ENCODE data around the gene PODNL1.
"Not testable (repeated sequence)": the region's sequence is repeated elsewhere in the genome, so short reads cannot be mapped to it uniquely, and the experiment has no call there.

Gene PODNL1, protein sequence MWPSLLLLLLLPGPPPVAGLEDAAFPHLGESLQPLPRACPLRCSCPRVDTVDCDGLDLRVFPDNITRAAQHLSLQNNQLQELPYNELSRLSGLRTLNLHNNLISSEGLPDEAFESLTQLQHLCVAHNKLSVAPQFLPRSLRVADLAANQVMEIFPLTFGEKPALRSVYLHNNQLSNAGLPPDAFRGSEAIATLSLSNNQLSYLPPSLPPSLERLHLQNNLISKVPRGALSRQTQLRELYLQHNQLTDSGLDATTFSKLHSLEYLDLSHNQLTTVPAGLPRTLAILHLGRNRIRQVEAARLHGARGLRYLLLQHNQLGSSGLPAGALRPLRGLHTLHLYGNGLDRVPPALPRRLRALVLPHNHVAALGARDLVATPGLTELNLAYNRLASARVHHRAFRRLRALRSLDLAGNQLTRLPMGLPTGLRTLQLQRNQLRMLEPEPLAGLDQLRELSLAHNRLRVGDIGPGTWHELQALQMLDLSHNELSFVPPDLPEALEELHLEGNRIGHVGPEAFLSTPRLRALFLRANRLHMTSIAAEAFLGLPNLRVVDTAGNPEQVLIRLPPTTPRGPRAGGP

DNA sequence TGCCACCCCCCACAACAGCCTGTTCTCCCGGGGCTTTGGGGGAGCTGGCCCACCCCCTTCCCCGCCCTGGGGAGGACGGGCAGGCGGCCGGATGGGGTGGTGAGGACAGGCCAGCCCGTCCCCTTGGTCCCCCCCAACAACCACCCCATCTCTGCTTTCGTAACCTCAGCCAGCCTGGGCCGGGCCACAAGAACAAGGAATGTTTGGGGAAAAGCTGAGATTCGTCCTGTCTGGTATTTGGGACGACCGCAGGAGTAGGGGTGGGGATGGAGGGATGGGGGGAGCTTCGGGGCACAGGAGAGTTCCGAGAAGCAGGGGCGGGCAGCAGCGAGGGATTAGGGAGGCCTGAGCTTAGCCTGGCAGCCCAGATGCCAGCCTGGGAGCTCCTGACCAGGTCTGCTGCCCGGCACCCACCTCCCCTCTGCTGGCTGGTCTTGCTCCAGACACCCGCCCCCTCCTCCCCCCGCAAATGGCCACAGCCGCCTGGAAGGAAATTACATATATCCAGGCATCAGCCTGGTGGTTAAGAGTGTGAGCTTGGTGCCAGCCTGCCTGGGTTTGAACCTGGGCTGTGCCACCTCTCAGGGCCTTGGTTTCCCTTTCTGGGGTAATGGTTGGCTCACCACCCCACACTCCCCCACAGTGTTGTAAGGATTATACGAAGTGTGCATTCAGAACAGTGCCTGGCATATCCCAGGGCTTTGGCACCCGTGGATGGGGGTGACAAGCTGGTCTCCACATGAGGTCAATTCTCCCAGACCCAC, at the start of gene PODNL1:
Gene PODNL1, minus strand, starts transcription at position 117 of the 764 bp plus-strand sequence. CDS start 236 bp downstream, outside the sequence.
- no peak for DNase-seq

DNA sequence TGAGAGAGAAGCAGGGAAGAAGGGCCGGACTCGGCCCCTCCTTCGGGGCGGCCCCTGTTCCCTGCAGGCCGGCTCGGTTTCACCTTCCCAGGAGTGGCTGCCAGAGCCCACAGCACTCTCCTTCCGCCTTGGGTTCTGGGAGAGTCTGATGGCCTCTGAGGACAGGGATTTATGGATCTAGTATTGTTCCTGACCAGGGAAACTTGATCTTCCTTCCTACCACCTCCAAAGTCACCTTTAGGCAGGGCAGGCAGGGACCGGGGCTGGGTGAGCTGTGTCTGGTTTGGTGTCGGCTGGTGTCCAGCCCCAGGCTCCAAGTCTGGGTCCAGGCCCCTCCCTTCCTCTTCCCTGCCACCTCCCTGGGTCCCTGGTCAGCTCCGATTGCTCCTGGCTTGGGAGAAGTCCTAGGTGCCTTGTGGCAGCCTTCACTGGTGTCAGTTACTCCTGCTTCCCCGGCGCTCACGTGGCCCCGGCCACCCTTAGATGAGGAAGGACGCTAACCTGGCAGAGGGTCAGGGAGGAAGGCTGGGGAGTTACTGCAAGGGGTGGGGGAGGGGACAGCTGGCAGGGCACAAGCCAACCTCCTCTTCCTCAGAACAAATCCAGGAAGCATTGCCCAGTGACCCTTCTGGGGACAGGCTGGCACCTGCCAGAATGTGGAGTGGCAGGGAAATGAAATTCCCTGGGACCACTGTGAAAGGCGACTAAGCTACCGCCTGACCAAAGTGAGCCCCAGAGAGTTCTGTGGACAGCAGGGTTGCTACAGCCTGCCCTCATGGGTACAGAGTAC, 49.1 kb upstream of the PODNL1 start:
- DNase-seq, result no peak

DNA sequence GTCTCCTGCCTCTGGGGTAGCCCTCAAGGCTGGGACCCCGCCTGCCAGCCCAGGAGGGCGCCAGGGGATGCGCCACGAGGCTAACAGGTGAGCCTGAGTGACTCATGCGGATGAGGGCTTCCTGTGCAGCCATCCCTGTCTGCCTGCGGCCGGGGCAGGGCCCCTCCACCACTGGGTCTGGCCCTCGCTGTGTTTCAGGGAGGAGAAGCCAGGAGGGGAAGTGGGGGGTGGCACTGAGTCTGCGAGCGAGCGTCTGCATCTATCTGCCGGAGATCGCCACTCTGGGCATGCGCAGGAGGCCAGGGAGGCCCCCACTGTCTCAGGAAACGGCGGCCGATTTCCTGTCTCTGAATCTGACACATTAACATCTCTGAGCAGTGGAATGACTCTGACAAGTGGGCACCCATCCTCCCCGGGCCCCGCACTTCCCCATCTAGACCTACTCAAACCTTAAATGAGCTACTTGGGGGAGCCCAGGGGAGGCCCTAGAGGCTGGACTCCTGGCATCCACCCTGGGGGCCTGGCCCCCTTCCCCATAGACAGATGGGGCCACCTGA, 48.2 kb upstream of the PODNL1 start:
- peak; percentile 99 for DNase-seq

DNA sequence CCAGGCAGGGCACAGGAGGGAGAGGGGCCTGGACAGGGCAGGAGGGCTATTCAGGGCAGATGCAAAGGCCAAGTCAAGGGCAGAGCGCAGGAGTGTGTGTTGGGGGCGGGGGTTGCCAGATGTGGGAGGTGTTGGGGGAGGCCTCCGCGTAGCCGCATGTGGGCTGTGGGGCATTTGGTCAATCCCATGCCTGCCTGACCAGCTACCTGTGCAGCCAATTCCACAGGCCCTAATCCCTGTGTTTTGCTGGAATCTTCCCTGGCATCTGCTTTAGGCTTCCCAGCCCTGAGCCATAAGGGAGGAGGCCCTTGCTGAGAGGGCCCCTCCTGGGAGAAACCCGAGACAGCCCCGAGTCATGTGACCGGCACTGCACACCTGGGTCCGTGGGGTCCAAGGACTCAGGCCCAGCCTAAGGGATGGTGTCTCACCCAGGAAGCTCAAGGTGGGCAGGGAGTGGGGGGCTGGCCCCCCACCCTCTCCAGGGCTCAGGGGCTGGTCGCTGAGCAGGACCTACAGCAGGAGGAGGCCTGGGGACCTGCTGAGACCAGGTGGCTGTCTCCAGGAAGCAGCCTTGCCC, 47.6 kb upstream of the PODNL1 start:
- DNase-seq, result no peak

DNA sequence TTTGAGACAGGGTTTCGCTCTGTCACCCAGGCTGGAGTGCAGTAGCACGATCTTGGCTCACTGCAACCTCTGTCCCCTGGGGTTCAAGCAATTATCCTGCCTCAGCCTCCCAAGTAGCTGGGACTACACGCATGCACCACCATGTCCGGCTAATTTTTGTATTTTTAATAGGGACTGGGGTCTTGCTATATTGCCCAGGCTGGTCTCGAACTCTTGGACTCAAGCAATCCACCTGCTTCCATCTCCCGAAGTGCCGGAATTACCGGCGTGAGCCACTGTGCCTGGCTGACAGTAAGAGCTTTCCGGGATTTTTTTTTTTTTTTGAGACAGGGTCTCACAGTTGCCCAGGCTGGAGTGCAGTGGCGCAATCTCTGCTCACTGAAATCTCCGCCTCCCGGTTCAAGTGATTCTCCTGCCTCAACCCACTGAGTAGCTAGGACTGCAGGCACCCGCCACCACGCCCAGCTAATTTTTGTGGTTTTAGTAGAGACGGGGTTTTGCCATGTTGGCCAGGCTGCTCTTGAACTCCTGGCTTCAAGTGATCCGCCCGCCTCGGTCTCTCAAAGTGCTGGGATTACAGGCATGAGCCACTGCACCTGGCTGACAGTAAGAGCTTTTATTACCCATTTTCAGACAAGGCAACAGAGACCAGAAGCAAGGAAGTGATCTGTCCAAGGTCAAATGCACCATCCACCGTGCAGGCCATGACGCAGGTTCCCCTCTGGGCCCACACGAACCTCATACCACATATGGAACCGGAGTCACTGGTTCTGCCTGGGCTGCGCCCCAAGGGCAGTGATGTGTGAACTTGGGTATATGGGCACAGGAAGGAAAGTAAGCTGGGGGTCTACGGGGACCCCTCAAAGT, 46.9 kb upstream of the PODNL1 start:
- DNase-seq, result peak; percentile 50

DNA sequence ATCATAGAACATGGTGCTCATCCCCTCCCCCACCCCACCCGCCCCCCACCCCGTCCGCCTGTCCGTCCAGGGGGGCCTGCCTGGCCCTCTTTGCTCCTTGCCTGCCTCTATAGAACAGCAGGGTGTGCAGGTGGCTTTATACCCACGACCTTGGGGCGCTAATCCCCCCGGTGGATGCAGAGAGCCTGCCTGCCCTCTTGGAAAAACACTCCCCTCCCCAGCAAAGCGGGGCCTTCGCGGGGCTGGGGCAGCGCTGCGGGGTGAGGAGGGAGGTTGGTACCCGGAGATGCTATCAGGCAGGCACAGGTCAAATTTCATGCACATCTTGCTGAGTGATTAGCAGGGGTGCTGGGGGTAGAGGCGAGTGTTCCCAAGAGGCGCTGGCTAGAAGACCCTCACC, 46.0 kb upstream of the PODNL1 start:
- no peak for DNase-seq

DNA sequence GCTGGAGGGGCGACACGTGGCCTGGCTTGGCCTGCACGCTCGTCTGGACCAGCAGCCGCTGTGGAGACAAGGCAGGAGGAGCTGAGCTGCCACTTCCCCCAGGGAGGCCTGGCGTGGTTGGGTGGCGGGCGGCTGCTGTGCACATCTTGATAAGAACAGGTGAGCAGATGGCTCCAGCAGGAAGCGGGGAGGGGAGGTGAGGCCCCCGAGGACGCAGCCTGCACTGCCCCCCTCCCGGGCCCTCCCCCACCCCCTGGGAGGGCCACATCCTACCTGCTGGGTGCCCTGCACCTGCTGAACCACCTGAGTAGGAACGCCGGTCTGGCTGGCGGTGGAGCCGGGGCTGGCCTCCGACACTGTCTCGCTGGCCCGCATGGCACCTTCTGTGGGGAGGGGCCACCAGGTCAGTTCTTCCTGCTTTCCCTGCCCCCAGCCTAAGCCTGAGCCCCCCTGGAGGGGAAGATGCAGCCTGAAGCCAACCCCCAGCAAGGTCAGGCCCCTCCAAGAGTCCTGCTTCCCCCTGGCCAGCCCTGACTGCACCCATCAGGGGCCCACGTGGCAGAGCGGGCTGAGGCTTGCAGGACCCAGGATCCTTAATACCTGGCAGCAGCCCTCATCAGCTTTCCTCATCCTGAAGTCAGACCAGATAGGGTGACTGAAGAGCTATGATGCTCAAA, 45.1 kb upstream of the PODNL1 start:
- DNase-seq, result peak; percentile 53

DNA sequence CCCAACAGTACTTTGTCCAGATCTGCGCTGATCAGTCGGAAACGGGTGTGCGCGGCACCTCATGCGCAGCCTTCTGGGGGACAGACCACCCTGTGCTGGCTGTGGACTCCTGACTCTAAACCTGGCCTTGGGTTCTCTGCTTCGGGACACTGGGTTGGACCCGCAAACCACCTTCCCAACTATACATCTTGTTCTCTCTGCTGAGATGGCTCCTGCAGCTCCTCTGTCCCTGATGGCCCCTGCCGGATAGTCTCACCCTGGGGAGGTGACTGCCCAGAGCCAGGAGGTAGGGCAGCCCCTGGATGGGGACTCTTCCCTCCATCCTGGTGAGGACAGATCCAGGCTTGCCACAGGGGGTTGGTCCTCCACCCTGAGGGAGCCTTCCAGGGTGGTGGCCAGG, 44.6 kb upstream of the PODNL1 start:
- DNase-seq, result no peak

DNA sequence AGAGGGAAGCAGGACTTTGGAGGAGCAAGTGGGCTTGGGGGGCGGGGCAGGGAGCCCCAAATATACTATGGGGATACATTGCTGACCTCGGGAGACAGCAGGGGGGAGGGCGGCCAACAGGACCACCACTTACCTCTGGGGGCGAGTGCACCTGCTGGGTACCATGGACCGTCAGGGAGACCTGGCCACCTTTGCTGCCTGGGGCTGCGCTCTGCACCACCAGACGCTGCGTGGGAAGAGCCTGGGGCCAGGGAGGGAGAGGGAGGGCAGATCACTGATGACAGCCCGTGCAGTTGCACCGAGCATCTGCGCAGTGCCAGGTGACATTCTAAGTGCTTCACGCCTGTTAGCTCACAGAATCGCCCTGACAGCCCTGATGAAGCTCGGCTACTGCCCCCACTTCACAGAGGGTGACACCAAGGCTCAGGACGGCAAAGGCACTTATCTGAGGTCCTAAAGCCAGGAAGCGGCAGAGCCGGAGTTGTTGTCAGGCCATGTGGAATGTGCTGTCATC, 43.8 kb upstream of the PODNL1 start:
- no peak for DNase-seq

DNA sequence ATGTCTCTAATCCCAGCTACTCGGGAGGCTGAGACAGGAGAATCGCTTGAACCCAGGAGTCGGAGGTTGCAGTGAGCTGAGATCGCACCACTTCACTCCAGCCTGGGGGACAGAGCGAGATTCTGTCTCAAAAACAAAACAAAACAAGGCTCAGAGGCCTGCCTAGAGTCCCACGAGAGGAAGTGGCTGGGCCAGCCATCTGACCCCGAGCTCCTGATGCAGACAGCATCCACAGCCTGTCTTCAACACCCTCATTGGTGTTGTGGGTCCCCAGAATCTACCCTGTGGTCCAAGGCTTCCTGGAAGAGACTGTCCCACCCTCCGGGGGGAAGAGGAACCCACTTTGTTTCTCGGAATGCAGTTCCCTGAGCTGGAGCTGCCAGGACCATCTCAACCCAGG, 43.2 kb upstream of the PODNL1 start:
- DNase-seq, result no peak

DNA sequence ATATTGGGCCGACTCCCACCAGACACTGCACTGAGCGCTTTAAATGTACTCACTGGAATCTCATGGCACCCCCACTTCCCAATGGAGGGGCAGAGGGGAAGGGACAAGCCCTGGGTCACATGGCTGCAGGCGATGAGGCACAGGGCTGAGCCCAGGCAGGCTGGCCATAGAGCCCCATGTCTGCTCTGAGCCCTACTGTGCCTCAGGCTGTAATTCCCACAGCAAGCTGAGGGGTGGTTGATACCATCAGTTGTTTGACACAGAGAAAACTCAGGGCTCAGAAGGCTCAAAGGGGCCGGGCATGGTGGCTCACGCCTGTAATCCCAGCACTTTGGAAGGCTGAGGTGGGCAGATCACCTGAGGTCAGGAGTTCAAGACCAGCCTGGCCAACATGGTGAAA, 42.8 kb upstream of the PODNL1 start:
- no peak for DNase-seq

DNA sequence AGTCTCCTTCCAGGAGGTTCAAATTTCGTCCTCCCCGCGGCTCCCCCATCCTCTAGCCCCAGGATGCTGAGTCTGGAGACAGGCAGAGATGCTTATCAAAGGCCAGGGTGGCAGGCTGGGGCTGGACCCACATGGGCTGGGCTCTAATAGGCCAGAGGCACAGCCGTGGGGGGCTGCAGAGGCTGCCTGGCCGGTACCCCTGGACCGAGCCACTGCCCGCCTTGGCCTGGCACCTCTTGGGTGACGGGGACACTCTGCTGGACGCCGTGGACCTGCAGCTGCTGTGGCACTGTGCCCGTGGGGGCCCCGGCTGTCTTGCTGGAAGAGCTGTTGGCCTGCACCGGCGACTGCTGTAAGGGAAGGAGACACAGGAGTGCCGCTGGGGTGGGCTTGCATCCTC, 42.1 kb upstream of the PODNL1 start:
- DNase-seq, result no peak

DNA sequence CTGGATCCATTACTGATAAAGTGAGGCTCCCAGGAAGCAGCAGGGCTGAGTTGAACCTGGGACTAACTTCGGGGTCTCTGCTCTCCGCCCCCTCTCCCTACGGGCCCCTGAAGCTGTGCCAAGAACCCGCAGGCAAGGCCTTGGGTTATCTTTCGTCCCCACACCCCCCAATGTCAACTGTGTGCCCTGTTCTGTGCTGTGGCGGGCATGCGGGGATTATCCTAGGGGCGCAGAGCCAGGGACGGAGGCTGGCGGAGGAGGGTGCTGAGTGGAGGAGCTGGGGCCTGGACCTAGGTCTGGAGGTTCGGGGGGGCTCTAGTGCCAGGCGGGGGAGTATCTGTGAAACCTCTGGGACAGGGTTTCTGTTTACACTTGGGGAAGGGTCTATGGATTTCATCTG, 41.5 kb upstream of the PODNL1 start:
- no peak for DNase-seq

DNA sequence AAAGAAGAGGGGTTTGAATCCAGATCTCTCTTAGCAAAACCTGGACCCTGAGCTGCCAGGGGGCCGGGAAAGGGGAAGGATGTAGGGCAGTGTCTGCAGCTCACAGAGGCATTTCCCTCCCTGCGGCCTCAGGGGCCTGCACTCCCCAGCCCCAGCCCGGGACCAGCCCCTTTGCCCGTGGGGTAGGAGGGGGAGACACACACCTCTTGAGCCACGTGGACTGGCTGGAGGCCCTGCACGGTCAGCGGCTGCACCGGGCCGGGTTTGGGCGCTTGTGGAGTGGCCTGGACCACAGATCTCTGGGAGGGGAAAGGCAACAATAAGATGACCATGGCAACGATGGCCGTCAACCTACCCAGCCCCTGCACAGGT, 41.0 kb upstream of the PODNL1 start:
- DNase-seq, result no peak

DNA sequence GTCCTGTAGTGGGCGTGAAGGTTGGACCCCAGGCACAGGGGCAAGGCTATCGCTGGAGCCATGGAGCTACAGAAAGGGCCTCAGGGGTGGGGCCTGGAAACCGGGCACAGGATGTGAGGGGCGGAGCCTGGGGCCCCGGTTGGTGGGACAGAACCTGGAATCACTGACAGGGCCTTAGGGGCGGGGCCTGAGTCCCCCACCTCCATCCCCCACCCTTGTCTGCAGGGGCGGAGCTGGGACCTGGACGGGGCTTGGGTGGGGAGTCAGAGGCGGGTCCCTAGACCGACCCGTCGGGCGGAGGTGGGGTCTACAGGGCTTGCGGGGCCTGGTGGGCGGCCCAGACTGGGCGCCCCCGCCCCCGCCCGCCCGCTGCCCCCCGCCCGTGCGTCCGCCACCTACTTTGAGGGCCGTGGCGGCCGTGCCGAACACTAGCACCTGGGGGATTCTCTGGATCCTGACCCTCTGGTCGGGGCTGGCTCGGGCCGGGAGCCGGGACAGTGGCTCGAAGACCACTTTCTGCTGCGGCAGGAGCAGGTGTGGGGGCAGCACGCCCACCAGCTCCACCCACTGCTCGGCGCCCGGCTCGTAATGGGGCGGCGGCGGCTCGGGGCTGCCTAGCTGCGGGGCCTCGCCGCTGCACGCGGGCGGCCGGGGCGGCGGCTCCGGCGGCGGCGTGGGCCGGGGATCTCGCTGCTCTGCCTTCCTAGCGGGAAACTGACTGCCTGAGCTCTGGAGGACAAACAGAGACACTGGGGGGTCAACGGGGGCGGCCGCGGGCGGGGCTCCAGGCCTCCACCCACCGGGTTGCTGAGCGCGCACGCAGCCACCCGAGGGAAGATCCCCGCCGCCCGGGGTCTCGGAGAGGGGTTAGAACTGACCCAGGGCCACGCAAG, 40.4 kb upstream of the PODNL1 start:
- peak; percentile 46 for DNase-seq

DNA sequence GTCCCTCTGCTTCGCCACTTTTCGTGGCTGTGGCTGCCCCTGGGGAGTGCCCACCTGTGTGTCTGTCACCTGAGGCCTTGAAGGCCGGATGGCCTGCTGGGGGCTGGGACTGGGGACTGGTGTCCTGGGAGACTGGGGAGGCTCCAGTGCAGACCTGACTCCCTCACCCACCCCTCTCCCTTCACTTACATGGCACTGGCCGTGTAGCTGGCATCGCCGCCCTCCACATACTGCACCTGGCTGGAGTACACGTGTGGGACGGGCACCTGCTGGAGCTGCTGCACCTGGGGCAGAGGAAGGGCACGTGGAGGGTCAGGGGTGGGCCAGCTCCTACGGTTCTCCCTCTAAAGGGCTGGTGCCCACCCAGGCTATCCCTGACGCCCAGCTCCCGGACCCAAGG, 39.6 kb upstream of the PODNL1 start:
- no peak for DNase-seq

DNA sequence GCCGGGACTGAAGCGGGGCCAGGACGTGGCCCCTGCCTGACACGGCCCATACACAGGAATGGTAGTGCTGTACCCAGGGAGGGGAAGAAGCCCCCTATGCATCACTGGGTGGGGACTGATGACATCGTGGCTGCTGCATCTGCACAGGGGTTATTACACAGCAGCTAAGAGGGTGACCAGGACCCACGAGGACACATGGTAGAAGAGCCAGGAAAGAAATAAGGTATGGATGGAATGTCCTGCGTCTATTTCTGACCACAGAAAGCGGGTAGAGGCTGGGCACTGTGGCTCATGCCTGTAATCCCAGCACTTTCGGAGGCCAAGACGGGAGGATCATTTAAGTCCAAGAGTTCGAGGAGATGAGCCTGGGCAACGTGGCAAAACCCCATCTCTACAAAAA, 38.2 kb upstream of the PODNL1 start:
- no peak for DNase-seq

DNA sequence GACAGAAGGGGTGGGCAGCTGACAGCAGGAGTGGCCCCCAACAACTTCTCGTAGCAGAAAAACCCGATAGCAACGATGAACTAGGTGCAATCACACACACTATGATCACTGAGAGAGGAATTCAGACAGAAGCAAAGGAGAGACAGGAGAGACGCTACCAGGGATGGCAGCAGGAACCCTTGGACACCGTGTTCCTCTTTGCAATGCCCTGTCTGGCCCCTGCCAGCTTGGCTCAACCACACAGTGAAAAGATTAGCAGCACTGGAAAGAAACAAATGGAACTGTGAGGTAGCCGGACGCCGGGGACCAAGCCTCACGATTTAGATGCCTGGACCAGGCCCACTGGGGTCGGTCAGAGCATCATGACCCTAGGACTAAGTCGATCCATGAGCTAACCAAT, 37.7 kb upstream of the PODNL1 start:
- no peak for DNase-seq

DNA sequence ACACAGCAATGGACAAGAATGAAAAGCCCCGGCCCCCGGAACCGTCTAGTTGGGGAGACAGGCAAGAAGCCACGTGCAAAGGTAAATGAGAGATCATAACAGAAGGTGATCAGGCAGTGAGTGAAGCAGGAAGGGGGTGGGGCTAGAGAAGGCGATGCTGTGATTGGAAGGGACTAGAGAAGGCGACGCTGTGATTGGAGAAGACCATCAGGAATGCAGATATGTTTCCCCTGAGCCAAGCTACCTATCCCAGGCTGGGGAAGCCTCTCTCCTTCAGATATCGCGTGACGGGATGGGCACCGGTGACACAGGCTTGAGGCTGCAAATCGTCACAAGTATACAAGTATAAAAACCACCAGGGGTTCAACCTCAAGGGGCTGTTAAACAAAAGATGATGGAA, 35.9 kb upstream of the PODNL1 start:
- peak; percentile 56 for DNase-seq

DNA sequence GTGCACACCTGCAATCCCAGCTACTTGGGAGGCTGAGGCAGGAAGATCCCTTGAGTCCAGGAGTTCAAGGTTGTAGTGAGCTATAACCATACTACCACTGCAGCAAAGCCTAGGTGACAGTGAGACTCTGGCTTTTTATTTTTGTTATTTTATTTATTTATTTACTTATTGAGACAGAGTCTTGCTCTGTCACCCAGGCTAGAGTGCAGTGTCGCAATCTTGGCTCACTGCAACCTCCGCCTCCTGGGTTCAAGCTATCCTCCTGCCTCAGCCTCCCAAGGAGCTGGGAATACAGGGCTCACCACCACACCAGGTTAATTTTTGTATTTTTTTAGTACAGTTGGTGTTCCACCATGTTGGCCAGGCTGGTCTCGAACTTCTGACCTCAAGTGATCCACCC, 35.3 kb upstream of the PODNL1 start:
- DNase-seq, result not testable (repeated sequence)

All from CD4-positive, alpha-beta T cell treated with Interleukin-10 for 1 hour (primary cell).